Lower lobe of right lung (tissue), 2 donors: ENCODE results near the gene AKR1B1. TPM values are rescaled to one million over a fixed set of nuclear protein-coding genes. Genes with fewer than 3 reads are reported as not detected.

Experiments used
- ATAC-seq, 2 donors: fragments of 200-7000 bp; cut with Tn5 transposase; one replicate each; pipeline ENCODE4 v1.9.1; 2020 to 2022; ENCODE audit warnings: mild to moderate bottlenecking in 2 of 2, moderate library complexity in 2 of 2
- DNase-seq: peaks from one replicate; pipeline ENCODE4 v3.0.0-alpha.2; 2020
- H3K27ac ChIP-seq: fragments of 200-600 bp; one replicate; pipeline ENCODE4 v1.8.0; 2022
- H3K27me3 ChIP-seq: fragments of 200-600 bp; one replicate; pipeline ENCODE4 v1.8.0; 2022; ENCODE audit warnings: low read depth
- H3K36me3 ChIP-seq: fragments of 200-600 bp; one replicate; pipeline ENCODE4 v1.8.0; 2022; ENCODE audit warnings: mild to moderate bottlenecking
- H3K4me1 ChIP-seq: fragments of 200-600 bp; one replicate; pipeline ENCODE4 v1.8.0; 2022
- H3K4me3 ChIP-seq: fragments of 200-600 bp; one replicate; pipeline ENCODE4 v1.8.0; 2022; ENCODE audit warnings: mild to moderate bottlenecking
- H3K9me3 ChIP-seq: fragments of 200-600 bp; one replicate; pipeline ENCODE4 v1.8.0; 2022
- CTCF ChIP-seq: fragments of 200-600 bp; IDR thresholded peaks from one replicate; pipeline ENCODE4 v1.8.0; 2022; ENCODE audit warnings: antibody characterized with exemption, mild to moderate bottlenecking
- intact Hi-C: fragments of 100-400 bp; cut with DNase I; formaldehyde crosslinking; loops from one replicate; pipeline ENCODE4 v1.11.0; 2022
- total RNA-seq: library from RNA; stranded (reverse); fragmentation: NEBNext Ultra II Directional; extraction: Animal tissue kit (Norgen Biotek cat#: 25700); gene quantifications from one replicate; pipeline ENCODE4 v1.2.1, GENCODE V29; 2021
- donor health status: DM: no; HTN: yes; CAD: no; lungs with severe emphysema.

Gene AKR1B1
- total RNA-seq, 1 donor from 2014 or later = 109 TPM

DNA sequence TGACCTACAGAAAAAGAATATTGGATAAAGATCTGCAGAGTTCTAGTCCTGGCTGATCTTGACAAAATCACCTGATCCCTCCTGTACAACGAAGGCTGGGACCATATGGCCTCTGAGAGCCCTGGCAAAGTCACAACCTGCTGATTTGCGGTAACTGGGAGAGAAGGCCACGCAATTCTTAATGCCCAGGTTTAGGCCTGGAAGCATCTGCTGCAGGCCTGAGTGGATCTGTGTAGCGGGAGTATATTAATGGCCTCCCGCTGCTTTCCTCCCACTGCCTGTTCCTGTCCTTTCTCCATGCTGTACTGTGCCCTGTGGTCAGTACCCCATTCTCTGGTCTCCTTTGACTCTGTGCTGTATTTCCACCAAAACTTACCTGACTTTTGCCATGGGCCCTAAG lies 24.2 kb downstream of the AKR1B1 start:
- no peak for TF ChIP-seq CTCF
- Histone ChIP-seq H3K27me3 (no peaks in the 10 kb centered on the region), H3K36me3 (no peaks in the 10 kb centered on the region), H3K9me3 (peaks cover 4% of the 10 kb centered on the region), H3K4me1 (peaks cover 4% of the 10 kb centered on the region), H3K4me3 (no peak overlapping the region), H3K27ac (no peak overlapping the region)
- DNase-seq = no peak
- intact Hi-C loops = loop anchor here (5.0 to 10.0 kb wide), 2 partner anchors 78 to 170 kb away; no protein-coding TSS in a partner anchor
- no peak for ATAC-seq

DNA sequence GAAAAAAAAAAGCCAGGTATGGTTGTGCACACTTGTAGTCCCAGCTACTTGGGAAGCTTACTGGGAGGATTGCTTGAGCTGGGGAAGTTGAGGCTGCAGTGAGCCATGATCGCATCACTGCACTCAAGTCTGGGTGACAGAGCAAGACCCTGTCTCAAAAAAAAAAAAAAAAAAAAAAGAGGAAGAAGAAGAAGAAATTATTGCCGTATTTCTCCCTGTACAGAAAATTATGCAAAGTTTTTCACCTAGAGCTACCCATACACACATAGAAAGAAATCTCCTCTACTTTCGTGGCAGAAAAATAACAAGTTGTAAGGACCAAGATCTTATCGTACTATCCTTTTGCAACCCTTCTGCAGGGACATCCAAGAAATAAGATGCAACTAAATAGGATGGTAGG lies 25.5 kb downstream of the AKR1B1 start:
- H3K4me3 ChIP-seq = no peak overlapping the region
- no peaks in the 10 kb centered on the region for H3K27me3 ChIP-seq
- ATAC-seq (no peak), DNase-seq (no peak)
- H3K27ac ChIP-seq = no peak overlapping the region
- H3K4me1 ChIP-seq = peaks cover 4% of the 10 kb centered on the region
- TF ChIP-seq CTCF = no peak
- H3K9me3 ChIP-seq = no peaks in the 10 kb centered on the region
- intact Hi-C loops = loop anchor here (5.0 to 10.0 kb wide), 2 partner anchors 79 to 171 kb away; no protein-coding TSS in a partner anchor
- H3K36me3 ChIP-seq = no peaks in the 10 kb centered on the region

GRCh38 chr7:134432296-134433152 lies 26.4 kb downstream of the AKR1B1 start:
- H3K4me3 ChIP-seq = peak overlapping the region; percentile 47
- intact Hi-C loops = loop anchor here (5.0 to 10.0 kb wide), 2 partner anchors 80 to 172 kb away; no protein-coding TSS in a partner anchor

GRCh38 chr7:134431815-134432214 lies 27.1 kb downstream of the AKR1B1 start:
- Histone ChIP-seq H3K27ac (no peak overlapping the region), H3K27me3 (no peaks in the 10 kb centered on the region)
- intact Hi-C loops = loop anchor here (5.0 to 10.0 kb wide), 2 partner anchors 80 to 173 kb away; no protein-coding TSS in a partner anchor

More at GRCh38 chr7:134432296-134433152, 26.4 kb downstream of the AKR1B1 start:
- Histone ChIP-seq H3K36me3 (no peaks in the 10 kb centered on the region), H3K9me3 (no peaks in the 10 kb centered on the region), H3K27ac (peak overlapping the region; percentile 80), H3K4me1 (peaks cover 4% of the 10 kb centered on the region), H3K27me3 (no peaks in the 10 kb centered on the region)
- peak; percentile 74 for TF ChIP-seq CTCF
- DNase-seq (peak; percentile 87), ATAC-seq (peak; percentile 97 to 98)

DNA sequence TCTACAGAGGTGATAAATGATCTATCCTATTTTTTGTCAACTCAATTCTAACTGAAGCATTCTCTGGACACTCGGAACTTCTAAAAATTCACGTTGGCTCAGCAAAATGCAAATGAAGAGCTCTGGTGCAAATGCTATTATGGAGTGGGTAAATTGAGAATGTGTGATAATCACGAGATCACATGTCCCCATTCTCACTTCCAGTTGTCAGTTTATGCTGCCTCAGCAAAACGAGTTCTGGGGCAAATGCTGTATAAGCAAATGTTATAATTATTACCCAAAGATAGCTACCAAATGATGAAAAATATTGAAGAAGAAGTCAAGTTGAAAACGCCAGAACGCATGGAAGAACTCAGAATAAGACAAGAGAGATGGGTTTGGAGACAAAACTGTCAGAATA lies 29.4 kb downstream of the AKR1B1 start:
- intact Hi-C loops = no loop called here
- no peak for TF ChIP-seq CTCF
- Histone ChIP-seq H3K9me3 (no peaks in the 10 kb centered on the region), H3K4me1 (peaks cover 4% of the 10 kb centered on the region), H3K27me3 (no peaks in the 10 kb centered on the region), H3K4me3 (no peak overlapping the region), H3K27ac (no peak overlapping the region), H3K36me3 (no peaks in the 10 kb centered on the region)
- DNase-seq = no peak
- ATAC-seq = no peak

More at GRCh38 chr7:134431815-134432214, 27.1 kb downstream of the AKR1B1 start:
- ATAC-seq (no peak), DNase-seq (no peak)
- Histone ChIP-seq H3K9me3 (no peaks in the 10 kb centered on the region), H3K4me3 (peak overlapping the region; percentile 47), H3K4me1 (peaks cover 4% of the 10 kb centered on the region), H3K36me3 (no peaks in the 10 kb centered on the region)
- TF ChIP-seq CTCF = no peak
